ENCODE data around the gene RTN4. TPM values are rescaled to one million over a fixed set of nuclear protein-coding genes. Genes with fewer than 3 reads are reported as not detected.

The RTN4 gene
- total RNA-seq, 1 experiment from 2014 or later = 513 TPM

DNA sequence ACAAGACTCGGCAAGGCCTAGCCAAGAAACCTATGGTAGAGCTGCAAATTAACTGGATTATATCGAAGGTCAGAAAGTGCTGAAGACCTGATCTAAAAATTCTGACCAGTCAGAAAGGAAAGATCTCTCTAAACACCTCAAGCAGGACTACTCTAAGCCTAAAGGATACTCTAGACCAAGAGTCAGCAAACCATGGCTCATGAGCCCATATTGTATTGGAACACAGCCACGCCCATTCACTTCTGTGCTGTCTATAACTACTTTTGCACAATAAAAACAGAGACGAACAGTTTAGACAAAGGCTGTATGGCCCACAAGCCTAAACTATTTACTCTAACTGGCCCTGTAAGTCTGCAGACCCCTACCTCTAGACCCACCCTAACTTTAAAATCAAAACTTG, 18.7 kb downstream of the RTN4 start:
- H3K27ac ChIP-seq (ENCODE audit: low read length) = peak overlapping the region; percentile 40; the same call in 1 of the 2 replicates
- peaks cover 62% of the 10 kb centered on the region for H3K4me1 ChIP-seq (ENCODE audit: control insufficient read depth, insufficient read depth, low read length)
- no peak overlapping the region for H3K4me3 ChIP-seq (ENCODE audit: low read depth in 2 of 2, low read length in 2 of 2)
- intact Hi-C loops (cut with micrococcal nuclease; ENCODE audit: unreplicated experiment) = no loop called here
- no peaks in the 10 kb centered on the region for H3K27me3 ChIP-seq (ENCODE audit: control insufficient read depth, insufficient read depth, low read length)
- CTCF ChIA-PET = no interaction called here
- POLR2A ChIA-PET = interaction anchor here (1.0 kb wide), 1 partner anchor 9 kb away, joined by 4 read pairs; no protein-coding TSS in a partner anchor
- no peaks in the 10 kb centered on the region; the same call in 1 of the 2 replicates for H3K36me3 ChIP-seq (ENCODE audit: control insufficient read depth, insufficient read depth, low read length)
- no peaks in the 10 kb centered on the region for H3K9me3 ChIP-seq (ENCODE audit: control insufficient read depth, insufficient read depth, low read depth, low read length)
- in situ Hi-C loops (cut with HindIII; ENCODE audit: low pct_unique_long_range_greater_than_20kb, low sequenced_read_pairs) = loop anchor here (25.0 kb wide), 1 partner anchor 131 kb away; no protein-coding TSS in a partner anchor
- ATAC-seq (peak; percentile 71), DNase-seq (ENCODE audit: low read depth, low spot score) (no peak)
- TF ChIP-seq, protein P1, sequence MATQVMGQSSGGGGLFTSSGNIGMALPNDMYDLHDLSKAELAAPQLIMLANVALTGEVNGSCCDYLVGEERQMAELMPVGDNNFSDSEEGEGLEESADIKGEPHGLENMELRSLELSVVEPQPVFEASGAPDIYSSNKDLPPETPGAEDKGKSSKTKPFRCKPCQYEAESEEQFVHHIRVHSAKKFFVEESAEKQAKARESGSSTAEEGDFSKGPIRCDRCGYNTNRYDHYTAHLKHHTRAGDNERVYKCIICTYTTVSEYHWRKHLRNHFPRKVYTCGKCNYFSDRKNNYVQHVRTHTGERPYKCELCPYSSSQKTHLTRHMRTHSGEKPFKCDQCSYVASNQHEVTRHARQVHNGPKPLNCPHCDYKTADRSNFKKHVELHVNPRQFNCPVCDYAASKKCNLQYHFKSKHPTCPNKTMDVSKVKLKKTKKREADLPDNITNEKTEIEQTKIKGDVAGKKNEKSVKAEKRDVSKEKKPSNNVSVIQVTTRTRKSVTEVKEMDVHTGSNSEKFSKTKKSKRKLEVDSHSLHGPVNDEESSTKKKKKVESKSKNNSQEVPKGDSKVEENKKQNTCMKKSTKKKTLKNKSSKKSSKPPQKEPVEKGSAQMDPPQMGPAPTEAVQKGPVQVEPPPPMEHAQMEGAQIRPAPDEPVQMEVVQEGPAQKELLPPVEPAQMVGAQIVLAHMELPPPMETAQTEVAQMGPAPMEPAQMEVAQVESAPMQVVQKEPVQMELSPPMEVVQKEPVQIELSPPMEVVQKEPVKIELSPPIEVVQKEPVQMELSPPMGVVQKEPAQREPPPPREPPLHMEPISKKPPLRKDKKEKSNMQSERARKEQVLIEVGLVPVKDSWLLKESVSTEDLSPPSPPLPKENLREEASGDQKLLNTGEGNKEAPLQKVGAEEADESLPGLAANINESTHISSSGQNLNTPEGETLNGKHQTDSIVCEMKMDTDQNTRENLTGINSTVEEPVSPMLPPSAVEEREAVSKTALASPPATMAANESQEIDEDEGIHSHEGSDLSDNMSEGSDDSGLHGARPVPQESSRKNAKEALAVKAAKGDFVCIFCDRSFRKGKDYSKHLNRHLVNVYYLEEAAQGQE (IDR thresholded peaks at IDR 0.05; ENCODE audit: insufficient read depth in 1 of 2, low read depth in 2 of 2, low read length in 1 of 2) = no peak
- TF ChIP-seq TCF7L2 (IDR thresholded peaks at IDR 0.05; ENCODE audit: low read depth, low read length) (no peak), POLR2AphosphoS5 (IDR thresholded peaks at IDR 0.05; ENCODE audit: low read depth, low read length) (no peak), SIN3A (IDR thresholded peaks at IDR 0.05; ENCODE audit: borderline replicate concordance, insufficient read depth, low read depth, low read length) (no peak)
- TF ChIP-seq, protein P2, sequence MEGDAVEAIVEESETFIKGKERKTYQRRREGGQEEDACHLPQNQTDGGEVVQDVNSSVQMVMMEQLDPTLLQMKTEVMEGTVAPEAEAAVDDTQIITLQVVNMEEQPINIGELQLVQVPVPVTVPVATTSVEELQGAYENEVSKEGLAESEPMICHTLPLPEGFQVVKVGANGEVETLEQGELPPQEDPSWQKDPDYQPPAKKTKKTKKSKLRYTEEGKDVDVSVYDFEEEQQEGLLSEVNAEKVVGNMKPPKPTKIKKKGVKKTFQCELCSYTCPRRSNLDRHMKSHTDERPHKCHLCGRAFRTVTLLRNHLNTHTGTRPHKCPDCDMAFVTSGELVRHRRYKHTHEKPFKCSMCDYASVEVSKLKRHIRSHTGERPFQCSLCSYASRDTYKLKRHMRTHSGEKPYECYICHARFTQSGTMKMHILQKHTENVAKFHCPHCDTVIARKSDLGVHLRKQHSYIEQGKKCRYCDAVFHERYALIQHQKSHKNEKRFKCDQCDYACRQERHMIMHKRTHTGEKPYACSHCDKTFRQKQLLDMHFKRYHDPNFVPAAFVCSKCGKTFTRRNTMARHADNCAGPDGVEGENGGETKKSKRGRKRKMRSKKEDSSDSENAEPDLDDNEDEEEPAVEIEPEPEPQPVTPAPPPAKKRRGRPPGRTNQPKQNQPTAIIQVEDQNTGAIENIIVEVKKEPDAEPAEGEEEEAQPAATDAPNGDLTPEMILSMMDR (IDR thresholded peaks at IDR 0.05) = no peak
- no TSS peak for BruUV-seq (replicated peaks)

DNA sequence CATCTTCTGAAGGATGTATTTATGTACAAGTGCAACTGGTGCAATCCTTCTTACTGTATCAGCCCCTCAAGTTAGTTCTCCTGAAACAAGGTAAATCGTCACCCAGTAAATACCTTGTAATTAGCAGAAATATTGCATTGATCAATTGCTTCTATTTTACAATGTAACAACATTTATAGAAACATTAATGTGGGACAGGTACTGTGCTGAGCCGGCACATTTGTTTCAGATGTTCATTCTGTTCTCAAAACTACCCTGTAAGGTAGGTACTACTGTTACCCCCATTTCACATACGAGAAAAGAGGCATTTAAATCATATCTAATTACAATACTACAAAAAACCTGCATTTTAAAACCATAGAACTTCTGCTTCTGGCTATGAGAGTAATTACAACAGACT, 19.5 kb downstream of the RTN4 start:
- TF ChIP-seq POLR2AphosphoS5 (IDR thresholded peaks at IDR 0.05; ENCODE audit: low read depth, low read length) (no peak), SIN3A (IDR thresholded peaks at IDR 0.05; ENCODE audit: borderline replicate concordance, insufficient read depth, low read depth, low read length) (no peak)
- ChIA-PET CTCF (no interaction called here), POLR2A (interaction anchor here (1.0 kb wide), 1 partner anchor 10 kb away, joined by 4 read pairs; no protein-coding TSS in a partner anchor)
- H3K9me3 ChIP-seq (ENCODE audit: control insufficient read depth, insufficient read depth, low read depth, low read length) = no peaks in the 10 kb centered on the region
- H3K36me3 ChIP-seq (ENCODE audit: control insufficient read depth, insufficient read depth, low read length) = no peaks in the 10 kb centered on the region; the same call in 1 of the 2 replicates
- in situ Hi-C loops (cut with HindIII; ENCODE audit: low pct_unique_long_range_greater_than_20kb, low sequenced_read_pairs) (loop anchor here (25.0 kb wide), 1 partner anchor 132 kb away; no protein-coding TSS in a partner anchor), intact Hi-C loops (cut with micrococcal nuclease; ENCODE audit: unreplicated experiment) (no loop called here)
- no TSS peak for BruUV-seq (replicated peaks)
- ATAC-seq (no peak), DNase-seq (ENCODE audit: low read depth, low spot score) (no peak)
- peaks cover 67% of the 10 kb centered on the region for H3K4me1 ChIP-seq (ENCODE audit: control insufficient read depth, insufficient read depth, low read length)
- H3K4me3 ChIP-seq (ENCODE audit: low read depth in 2 of 2, low read length in 2 of 2) = no peak overlapping the region
- H3K27me3 ChIP-seq (ENCODE audit: control insufficient read depth, insufficient read depth, low read length) = no peaks in the 10 kb centered on the region
- no peak overlapping the region for H3K27ac ChIP-seq (ENCODE audit: low read length)

DNA sequence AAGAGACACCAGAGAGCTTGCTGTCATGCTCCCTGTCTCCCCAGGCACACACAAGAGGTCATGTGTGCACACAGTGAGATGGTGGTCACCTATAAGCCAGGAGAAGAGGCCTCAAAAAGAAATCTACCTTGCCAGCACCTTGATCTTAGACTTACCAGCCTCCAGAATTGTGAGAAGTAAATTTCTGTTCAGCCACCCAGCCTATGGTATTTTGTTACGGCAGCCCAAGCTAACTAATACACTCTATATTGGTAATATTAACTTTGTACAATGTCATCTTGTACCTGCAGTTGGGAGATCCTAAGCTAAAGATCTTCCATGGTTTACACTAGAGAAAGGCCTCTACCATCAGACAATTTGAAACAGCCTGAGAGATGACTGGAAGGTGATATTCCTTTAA, 21.2 kb downstream of the RTN4 start:
- H3K36me3 ChIP-seq (ENCODE audit: control insufficient read depth, insufficient read depth, low read length) = no peaks in the 10 kb centered on the region
- POLR2A ChIA-PET = no interaction called here
- H3K4me1 ChIP-seq (ENCODE audit: control insufficient read depth, insufficient read depth, low read length) = peaks cover 63% of the 10 kb centered on the region
- CTCF ChIA-PET = no interaction called here
- no TSS peak for BruUV-seq (replicated peaks)
- DNase-seq (ENCODE audit: low read depth, low spot score) = no peak
- no peak overlapping the region for H3K27ac ChIP-seq (ENCODE audit: low read length)
- ATAC-seq = no peak
- intact Hi-C loops (cut with micrococcal nuclease; ENCODE audit: unreplicated experiment) (no loop called here), in situ Hi-C loops (cut with HindIII; ENCODE audit: low pct_unique_long_range_greater_than_20kb, low sequenced_read_pairs) (loop anchor here (25.0 kb wide), 1 partner anchor 133 kb away; no protein-coding TSS in a partner anchor)
- no peak for TF ChIP-seq POLR2AphosphoS5 (IDR thresholded peaks at IDR 0.05; ENCODE audit: low read depth, low read length)
- TF ChIP-seq, protein P1 (IDR thresholded peaks at IDR 0.05; ENCODE audit: insufficient read depth in 1 of 2, low read depth in 2 of 2, low read length in 1 of 2) = no peak
- TF ChIP-seq, protein P2 (IDR thresholded peaks at IDR 0.05) = no peak
- no peak for TF ChIP-seq TCF7L2 (IDR thresholded peaks at IDR 0.05; ENCODE audit: low read depth, low read length)
- TF ChIP-seq SIN3A (IDR thresholded peaks at IDR 0.05; ENCODE audit: borderline replicate concordance, insufficient read depth, low read depth, low read length) = no peak
- no peaks in the 10 kb centered on the region for H3K27me3 ChIP-seq (ENCODE audit: control insufficient read depth, insufficient read depth, low read length)
- H3K9me3 ChIP-seq (ENCODE audit: control insufficient read depth, insufficient read depth, low read depth, low read length) = no peaks in the 10 kb centered on the region
- H3K4me3 ChIP-seq (ENCODE audit: low read depth in 2 of 2, low read length in 2 of 2) = no peak overlapping the region

Measured in Panc1 (cell line).